ENCODE measurements around the gene ZBTB39.
"Not testable (repeated sequence)": the region's sequence is repeated elsewhere in the genome, so short reads cannot be mapped to it uniquely, and the experiment has no call there.

Gene ZBTB39

GRCh38 chr12:56998981-56999380 is 7.4 kb downstream of the ZBTB39 start:
- no peak for DNase-seq (ENCODE audit: low read depth)

GRCh38 chr12:56998316-56998715 is 8.0 kb downstream of the ZBTB39 start:
- no peak for DNase-seq (ENCODE audit: low read depth)

GRCh38 chr12:56996793-56997545 is 9.4 kb downstream of the ZBTB39 start:
- no peak for DNase-seq (ENCODE audit: low read depth)

- DNase-seq (ENCODE audit: low read depth) = no peak
These were observed 10.3 kb downstream of the ZBTB39 start for GRCh38 chr12:56995930-56996496.

GRCh38 chr12:56995201-56995929 is 11.0 kb downstream of the ZBTB39 start:
- no peak for DNase-seq (ENCODE audit: low read depth)

GRCh38 chr12:56994231-56994746 is 12.1 kb downstream of the ZBTB39 start:
- DNase-seq (ENCODE audit: low read depth) = no peak

- DNase-seq (ENCODE audit: low read depth) = no peak
These were observed 13.0 kb downstream of the ZBTB39 start for GRCh38 chr12:56993346-56993745.

- no peak for DNase-seq (ENCODE audit: low read depth)
These were observed 14.8 kb downstream of the ZBTB39 start for GRCh38 chr12:56991319-56992246.

GRCh38 chr12:56990648-56991318 is 15.6 kb downstream of the ZBTB39 start:
- no peak for DNase-seq (ENCODE audit: low read depth)

- no peak for DNase-seq (ENCODE audit: low read depth)
These were observed 16.3 kb downstream of the ZBTB39 start for GRCh38 chr12:56989861-56990610.

GRCh38 chr12:56988207-56988739 is 18.1 kb downstream of the ZBTB39 start:
- DNase-seq (ENCODE audit: low read depth) = no peak

- peak; percentile 65 for DNase-seq (ENCODE audit: low read depth)
These were observed 18.7 kb downstream of the ZBTB39 start for GRCh38 chr12:56987551-56988053.

GRCh38 chr12:56987011-56987410 is 19.3 kb downstream of the ZBTB39 start:
- no peak for DNase-seq (ENCODE audit: low read depth)

- DNase-seq (ENCODE audit: low read depth) = not testable (repeated sequence)
These were observed 20.6 kb downstream of the ZBTB39 start for GRCh38 chr12:56985714-56986113.

- DNase-seq (ENCODE audit: low read depth) = no peak
These were observed 23.0 kb downstream of the ZBTB39 start for GRCh38 chr12:56983386-56983785.

- DNase-seq (ENCODE audit: low read depth) = not testable (repeated sequence)
These were observed 23.6 kb downstream of the ZBTB39 start for GRCh38 chr12:56982578-56983236.

GRCh38 chr12:56980941-56981530 is 25.3 kb downstream of the ZBTB39 start:
- no peak for DNase-seq (ENCODE audit: low read depth)

GRCh38 chr12:56980268-56980667 is 26.1 kb downstream of the ZBTB39 start:
- DNase-seq (ENCODE audit: low read depth) = no peak

- DNase-seq (ENCODE audit: low read depth) = no peak
These were observed 26.7 kb downstream of the ZBTB39 start for GRCh38 chr12:56979628-56980027.
